HuH-7.5 (cell line): ENCODE data around the gene FOCAD.

Experiments used
- DNase-seq: peaks from one replicate; pipeline ENCODE4 v3.0.0; 2011; ENCODE audit warnings: low spot score

The FOCAD gene

GRCh38 chr9:20880271-20880670 lies 196.2 kb downstream of the FOCAD start:
- DNase-seq, result no peak

- no peak for DNase-seq
Observed at GRCh38 chr9:20880675-20881074, 196.6 kb downstream of the FOCAD start.

DNA sequence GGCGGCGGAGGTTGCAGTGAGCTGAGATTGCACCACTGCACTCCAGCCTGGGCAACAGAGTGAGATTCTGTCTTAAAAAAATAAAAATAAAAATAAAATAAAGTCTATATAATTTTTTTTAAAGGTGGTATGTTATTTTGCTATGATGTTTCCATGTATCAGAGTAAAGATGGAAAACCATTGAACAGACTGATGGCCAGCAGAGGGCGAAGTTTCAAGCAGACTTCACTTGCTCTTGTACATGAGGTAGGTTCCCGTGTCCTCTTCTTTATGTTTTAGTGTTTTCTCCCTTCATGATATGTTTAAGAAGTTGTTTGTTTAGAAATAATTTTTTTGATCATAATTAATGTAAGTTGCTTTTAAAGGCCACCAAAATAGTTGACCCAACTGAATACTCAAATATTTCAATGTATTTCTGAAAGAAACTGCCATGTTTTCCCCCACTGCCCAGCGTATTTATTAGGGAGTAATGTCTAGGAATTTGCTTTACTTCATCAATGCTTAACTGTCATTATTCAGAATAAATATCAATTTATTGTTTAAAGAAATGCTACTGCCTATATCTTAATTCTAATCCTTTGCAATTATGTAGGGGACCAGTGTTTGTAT lies 201.0 kb downstream of the FOCAD start:
- DNase-seq, result peak; percentile 4

DNA sequence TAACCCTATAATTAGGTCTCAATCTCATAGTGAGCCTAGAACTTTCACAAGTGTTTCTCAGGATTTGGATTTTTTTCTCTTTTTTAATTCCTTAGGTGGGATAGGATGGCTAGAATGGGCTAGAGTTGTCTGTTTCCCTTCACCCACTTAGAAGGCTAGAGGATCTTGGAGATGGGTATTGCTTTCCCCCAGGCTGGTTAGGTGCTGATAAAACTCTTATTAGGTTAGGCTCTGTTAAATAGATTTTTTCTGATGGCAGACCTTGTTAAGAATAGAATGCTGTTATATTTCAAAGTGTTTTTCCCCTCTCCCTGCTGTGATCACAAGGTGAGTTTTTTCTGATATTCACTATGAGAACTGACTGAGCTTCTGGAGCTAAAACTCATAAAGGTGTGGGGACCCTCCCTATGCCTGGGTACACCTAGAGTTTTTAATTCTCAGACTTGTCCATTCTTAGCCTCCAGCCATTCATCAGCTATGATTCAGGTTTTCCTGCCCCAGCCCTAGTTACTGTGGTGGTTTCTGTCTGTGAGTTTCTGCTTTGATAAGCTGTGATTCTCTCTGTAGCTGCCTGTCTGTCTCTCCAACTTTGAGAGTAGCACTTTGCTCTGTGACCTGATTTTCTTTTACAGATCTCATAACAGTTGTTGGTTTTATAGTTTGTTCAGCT lies 215.0 kb downstream of the FOCAD start:
- DNase-seq, result no peak

DNA sequence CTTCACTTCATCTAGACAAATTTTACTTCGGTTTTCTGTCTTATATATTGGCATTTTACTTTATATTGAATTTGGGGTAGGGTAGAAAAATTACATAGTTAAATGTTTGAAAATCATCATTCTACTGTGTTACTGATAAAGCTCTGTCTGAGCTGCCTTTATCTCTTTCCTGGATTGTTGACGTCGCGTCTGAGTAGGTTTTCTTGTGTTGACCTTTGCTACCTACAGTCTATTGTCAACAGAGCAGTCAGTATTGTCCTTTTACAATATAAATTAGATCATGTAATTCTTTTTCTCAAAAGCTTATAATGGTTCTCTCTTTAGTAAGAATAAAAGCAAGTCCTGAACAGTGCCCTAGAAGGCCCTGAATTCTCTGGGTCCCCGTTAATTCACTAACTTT lies 219.2 kb downstream of the FOCAD start:
- DNase-seq, result no peak

DNA sequence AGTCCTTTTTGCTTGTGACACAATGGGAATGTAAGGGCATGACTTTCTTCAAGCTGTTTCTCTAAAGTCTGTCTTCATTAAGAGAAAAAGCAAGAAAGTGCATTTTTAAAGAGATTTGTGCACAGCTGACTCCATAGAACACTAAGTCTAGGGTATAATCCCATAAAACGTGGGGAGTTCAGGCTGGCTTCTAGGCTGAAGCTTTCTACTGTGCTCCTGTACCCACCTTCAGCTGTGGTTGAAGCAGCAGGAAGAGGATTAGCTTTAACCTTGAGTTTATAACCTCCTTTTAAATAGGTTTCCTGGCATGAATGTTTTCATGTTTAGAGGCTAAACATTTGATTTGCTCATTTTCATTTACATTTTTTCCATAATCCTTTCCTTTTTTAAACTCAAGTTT lies 220.9 kb downstream of the FOCAD start:
- DNase-seq, result no peak

GRCh38 chr9:20906326-20906725 lies 222.3 kb downstream of the FOCAD start:
- DNase-seq, result no peak

DNA sequence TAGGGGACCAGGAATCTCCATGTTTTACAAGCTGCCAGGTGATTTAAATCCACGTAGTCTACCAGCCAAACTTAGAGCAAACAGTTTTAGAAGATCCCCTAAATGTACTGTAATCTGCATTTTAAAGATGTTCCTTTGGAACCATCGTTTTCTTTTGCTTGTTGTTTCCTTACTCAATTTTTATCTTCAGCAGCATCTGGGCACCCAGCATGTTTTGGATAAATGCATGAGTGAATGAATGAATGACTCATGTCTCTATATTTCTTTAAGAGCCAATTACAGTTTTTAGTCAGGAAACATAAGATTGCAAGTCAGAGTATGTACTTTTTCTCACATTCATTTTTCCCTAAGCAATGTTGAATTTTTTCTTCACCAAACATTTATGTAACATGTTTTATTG lies 224.4 kb downstream of the FOCAD start:
- no peak for DNase-seq

DNA sequence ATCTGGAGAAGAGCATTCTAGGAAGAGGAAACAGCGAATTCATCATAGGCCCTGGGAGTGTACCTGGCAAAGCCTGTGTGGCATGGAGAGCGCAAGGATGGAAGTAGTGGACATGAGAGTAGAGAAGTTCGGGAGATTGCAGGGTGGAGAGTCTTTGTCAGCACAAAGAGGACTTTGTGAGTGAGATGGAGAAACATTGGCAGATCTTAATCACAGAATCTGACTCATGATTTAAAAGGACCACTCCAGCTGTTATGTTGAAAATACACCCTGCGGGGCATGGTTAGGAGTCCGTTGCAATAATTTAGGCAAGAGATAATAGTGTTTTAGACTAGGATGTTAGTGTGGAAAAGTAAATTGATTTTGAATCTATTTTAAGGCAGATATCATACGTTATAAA lies 230.5 kb downstream of the FOCAD start:
- no peak for DNase-seq

- no peak for DNase-seq
Observed at GRCh38 chr9:20921362-20921761, 237.3 kb downstream of the FOCAD start.

GRCh38 chr9:20925256-20926045 lies 241.4 kb downstream of the FOCAD start:
- DNase-seq, result no peak

DNA sequence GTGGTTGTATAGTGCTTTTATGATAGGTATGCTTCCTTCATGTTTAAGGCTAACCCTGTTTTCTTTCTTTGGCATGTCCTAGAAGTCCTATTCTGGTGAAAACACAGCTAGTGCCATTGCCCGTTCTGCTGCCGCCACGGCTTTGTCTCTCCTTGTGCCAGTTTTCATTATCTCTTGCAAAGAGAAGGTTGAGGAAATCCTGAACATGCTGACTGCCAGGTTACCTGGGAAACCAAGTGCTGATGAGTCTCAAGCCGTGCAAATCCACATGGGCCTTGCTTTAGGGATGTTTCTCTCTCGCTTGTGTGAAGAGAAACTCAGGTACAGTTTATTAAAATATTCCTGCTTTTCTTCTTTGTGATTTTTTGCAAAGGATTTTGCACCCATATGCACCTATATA lies 245.2 kb downstream of the FOCAD start:
- no peak for DNase-seq

DNA sequence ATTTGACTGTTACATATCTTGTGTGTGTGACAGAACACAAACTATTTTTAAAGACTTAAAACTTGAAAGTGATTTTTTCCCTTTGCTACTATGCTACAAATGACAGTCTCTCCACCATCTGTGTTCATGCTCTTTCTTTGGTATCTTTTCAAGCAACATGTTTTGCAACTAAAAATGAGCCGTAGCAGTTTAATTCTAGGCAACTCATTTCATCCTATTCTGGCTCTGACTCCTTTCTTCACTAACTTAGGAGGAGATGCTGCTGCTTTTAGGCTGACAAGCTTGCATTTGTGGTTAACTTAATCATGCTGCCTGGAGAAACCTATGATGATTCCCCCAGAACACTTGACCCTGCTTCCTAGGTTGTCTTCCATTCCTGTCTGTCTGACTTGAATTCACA lies 246.8 kb downstream of the FOCAD start:
- no peak for DNase-seq

- DNase-seq, result no peak
Observed at GRCh38 chr9:20940447-20941173, 256.6 kb downstream of the FOCAD start.

- DNase-seq, result peak; percentile 16
Observed at GRCh38 chr9:20941174-20941690, 257.2 kb downstream of the FOCAD start.

- no peak for DNase-seq
Observed at GRCh38 chr9:20944507-20944906, 260.4 kb downstream of the FOCAD start.

- no peak for DNase-seq
Observed at GRCh38 chr9:20945269-20945668, 261.2 kb downstream of the FOCAD start.

DNA sequence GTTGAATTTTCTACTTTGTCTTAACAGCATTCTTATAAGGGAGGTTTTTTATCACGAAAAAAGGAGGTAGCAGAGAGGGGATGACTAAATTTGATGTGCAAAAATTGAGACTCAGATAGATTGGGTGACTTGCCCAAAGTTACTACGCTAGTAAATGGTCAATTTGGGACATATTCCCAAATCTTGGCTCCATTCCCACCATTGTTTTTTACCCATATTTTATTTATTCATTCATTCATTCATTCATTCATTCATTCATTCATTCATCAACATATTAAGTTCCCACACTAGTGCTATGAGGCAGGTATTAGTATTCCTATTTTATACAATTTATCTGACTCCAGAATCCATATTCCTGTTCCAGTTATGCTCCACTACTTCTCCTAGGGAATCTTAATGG lies 261.8 kb downstream of the FOCAD start:
- DNase-seq, result no peak

GRCh38 chr9:20948703-20949102 lies 264.6 kb downstream of the FOCAD start:
- no peak for DNase-seq

DNA sequence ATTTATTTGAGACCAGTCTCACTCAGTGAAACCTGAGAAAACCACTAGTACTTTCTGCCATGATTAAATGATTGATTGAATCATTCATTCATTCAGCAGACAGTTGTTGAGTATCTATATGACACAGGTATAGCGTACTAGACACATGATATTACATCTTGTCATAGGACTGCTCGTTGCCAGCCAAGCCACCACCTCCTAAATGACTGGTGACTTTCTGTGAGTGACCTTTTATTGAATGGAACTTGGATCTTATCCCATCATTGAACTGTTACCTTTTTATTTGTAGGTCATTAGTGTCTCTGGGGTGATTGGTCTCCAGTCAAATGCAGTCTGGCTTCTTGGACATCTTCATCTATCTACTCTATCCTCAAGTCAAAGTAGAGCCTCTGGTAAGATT lies 266.6 kb downstream of the FOCAD start:
- DNase-seq, result no peak

GRCh38 chr9:20962536-20963225 lies 278.6 kb downstream of the FOCAD start:
- DNase-seq, result no peak

DNA sequence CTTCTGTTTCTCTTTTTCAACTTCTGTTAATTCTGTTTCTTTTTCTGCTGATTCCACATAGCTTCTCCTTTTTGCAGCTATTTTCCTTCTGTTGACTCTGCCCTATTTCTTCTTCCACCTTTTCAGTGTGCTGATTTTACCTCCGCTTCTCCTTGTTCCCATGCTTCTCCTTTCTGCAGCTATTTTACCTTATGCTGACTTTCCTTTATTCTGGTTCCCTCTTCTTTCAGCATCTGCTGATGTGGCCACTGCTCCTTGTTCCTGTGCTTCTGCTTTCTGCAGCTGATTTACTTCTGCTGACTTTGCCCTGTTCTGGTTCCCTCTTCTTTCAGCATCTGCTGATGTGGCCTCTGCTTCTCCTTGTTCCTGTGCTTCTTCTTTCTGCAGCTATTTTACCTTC lies 288.6 kb downstream of the FOCAD start:
- DNase-seq, result no peak
